MM.1S (cell line): ENCODE measurements around the gene XCL2.

Experiments
- EZH2 ChIP-seq: fragments of 300-600 bp; sonication (generic); optimal IDR thresholded peaks from 2 replicates; pipeline ENCODE3; 2017; ENCODE audit warnings: low read depth, mild to moderate bottlenecking, antibody characterized with exemption, low read length, mixed read lengths
- TF ChIP-seq, protein P1 (sequence below): fragments of 300-600 bp; sonication (generic); IDR thresholded peaks from 2 replicates; pipeline ENCODE4 v1.5.1; 2016; ENCODE audit warnings: antibody characterized with exemption, low read length, mixed read lengths

DNA sequence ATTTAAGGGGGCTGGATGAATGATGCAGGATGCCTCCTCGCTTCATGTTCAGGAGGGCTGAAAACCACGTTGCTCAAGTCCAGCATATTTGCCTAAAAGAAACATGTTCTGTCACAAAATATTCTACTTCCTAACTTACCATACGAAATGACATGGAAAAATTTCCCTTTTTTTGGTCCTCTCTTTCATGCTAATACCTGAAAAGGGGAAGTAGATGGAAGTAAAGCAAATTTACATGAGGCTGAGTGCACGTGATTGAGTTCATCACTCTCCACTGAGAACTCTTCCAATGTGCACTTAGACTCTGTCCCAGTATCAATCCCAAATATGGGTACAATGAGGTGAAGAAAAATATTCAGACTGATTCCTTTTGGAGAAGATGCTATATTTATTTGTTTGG lies 23.0 kb downstream of the XCL2 start:
- TF ChIP-seq, protein P1, sequence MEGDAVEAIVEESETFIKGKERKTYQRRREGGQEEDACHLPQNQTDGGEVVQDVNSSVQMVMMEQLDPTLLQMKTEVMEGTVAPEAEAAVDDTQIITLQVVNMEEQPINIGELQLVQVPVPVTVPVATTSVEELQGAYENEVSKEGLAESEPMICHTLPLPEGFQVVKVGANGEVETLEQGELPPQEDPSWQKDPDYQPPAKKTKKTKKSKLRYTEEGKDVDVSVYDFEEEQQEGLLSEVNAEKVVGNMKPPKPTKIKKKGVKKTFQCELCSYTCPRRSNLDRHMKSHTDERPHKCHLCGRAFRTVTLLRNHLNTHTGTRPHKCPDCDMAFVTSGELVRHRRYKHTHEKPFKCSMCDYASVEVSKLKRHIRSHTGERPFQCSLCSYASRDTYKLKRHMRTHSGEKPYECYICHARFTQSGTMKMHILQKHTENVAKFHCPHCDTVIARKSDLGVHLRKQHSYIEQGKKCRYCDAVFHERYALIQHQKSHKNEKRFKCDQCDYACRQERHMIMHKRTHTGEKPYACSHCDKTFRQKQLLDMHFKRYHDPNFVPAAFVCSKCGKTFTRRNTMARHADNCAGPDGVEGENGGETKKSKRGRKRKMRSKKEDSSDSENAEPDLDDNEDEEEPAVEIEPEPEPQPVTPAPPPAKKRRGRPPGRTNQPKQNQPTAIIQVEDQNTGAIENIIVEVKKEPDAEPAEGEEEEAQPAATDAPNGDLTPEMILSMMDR = no peak
- no peak for TF ChIP-seq EZH2
